Activated B cell treated with CpG ODN at 0.5 μM for 24 hours (primary cell): ENCODE data around the gene NCOA6. TPM values are rescaled to one million over a fixed set of nuclear protein-coding genes. Genes with fewer than 3 reads are reported as not detected.
A peak's percentile ranks its signal among the peaks of the same experiment; 100 is the strongest.

Experiments
- ATAC-seq: fragments of 200-7000 bp; cut with Tn5 transposase; one replicate; pipeline ENCODE4 v1.10.0; 2021; ENCODE audit warnings: low read depth, mild to moderate bottlenecking, moderate library complexity
- CTCF ChIA-PET: fragments of 350-600 bp; sonication (Branson Sonifier 250); formaldehyde crosslinking; loops from one replicate; lab custom pipeline; 2021; ENCODE audit warnings: antibody characterized with exemption; lab: Charles Lee
- POLR2A ChIA-PET: fragments of 350-600 bp; sonication (Branson Sonifier 250); formaldehyde crosslinking; loops from one replicate; lab custom pipeline; 2021; ENCODE audit warnings: antibody characterized with exemption; lab: Charles Lee
- DNase-seq: peaks from one replicate; pipeline ENCODE4 v3.0.0; 2022
- H3K27ac Mint-ChIP-seq: one replicate; pipeline ENCODE4 v1.8.0; 2020; ENCODE audit warnings: mixed read lengths
- H3K27me3 Mint-ChIP-seq: one replicate; pipeline ENCODE4 v1.8.0; 2021; ENCODE audit warnings: mixed read lengths
- H3K36me3 Mint-ChIP-seq: one replicate; pipeline ENCODE4 v1.8.0; 2021; ENCODE audit warnings: low read depth, mixed read lengths
- H3K4me1 Mint-ChIP-seq: one replicate; pipeline ENCODE4 v1.8.0; 2021; ENCODE audit warnings: mixed read lengths
- H3K4me3 Mint-ChIP-seq: one replicate; pipeline ENCODE4 v1.8.0; 2020; ENCODE audit warnings: mild to moderate bottlenecking, mixed read lengths
- H3K9me3 Mint-ChIP-seq: one replicate; pipeline ENCODE4 v1.8.0; 2020; ENCODE audit warnings: mixed read lengths
- intact Hi-C: fragments of 100-400 bp; cut with micrococcal nuclease; formaldehyde crosslinking; loops from one replicate; pipeline ENCODE4 v1.15.1; 2024
- total RNA-seq: library from RNA; stranded (reverse); gene quantifications from 2 replicates; pipeline ENCODE4 v1.2.3, GENCODE V29; 2022
- TF ChIP-seq, protein P1 (sequence below): fragments of 200-600 bp; IDR thresholded peaks from one replicate; pipeline ENCODE4 v1.8.0; 2022; ENCODE audit warnings: antibody characterized with exemption, mild to moderate bottlenecking

NCOA6 gene
- total RNA-seq, 1 donor from 2014 or later: 24.0 TPM

DNA sequence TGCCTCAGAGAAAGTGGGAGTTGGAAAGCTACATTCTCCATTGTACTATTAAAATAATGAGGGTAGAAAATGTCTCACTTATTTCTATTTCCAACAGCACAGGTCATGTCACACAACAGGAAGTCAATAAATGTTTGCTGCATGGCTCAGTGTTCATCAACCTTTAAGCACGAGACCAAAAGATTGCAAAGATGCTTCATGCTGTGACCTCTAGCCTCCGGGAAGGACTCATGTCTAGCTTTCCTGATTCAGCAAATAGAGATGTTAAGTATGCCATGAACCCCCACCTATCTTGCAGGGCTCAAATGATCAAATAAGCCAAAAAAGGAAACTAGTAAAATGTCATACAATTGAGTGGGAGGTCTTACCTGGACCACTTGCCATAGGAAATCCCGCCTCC is 57.4 kb downstream of the NCOA6 start:
- H3K9me3 Mint-ChIP-seq: no peaks in the 10 kb centered on the region
- CTCF ChIA-PET: interaction anchor here (2.4 to 4.8 kb wide), 3 partner anchors 11 to 455 kb away, joined by 12 to 95 read pairs (median 30); no protein-coding TSS in a partner anchor
- DNase-seq: no peak
- TF ChIP-seq, protein P1, sequence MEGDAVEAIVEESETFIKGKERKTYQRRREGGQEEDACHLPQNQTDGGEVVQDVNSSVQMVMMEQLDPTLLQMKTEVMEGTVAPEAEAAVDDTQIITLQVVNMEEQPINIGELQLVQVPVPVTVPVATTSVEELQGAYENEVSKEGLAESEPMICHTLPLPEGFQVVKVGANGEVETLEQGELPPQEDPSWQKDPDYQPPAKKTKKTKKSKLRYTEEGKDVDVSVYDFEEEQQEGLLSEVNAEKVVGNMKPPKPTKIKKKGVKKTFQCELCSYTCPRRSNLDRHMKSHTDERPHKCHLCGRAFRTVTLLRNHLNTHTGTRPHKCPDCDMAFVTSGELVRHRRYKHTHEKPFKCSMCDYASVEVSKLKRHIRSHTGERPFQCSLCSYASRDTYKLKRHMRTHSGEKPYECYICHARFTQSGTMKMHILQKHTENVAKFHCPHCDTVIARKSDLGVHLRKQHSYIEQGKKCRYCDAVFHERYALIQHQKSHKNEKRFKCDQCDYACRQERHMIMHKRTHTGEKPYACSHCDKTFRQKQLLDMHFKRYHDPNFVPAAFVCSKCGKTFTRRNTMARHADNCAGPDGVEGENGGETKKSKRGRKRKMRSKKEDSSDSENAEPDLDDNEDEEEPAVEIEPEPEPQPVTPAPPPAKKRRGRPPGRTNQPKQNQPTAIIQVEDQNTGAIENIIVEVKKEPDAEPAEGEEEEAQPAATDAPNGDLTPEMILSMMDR: no peak
- H3K27me3 Mint-ChIP-seq: no peaks in the 10 kb centered on the region
- H3K27ac Mint-ChIP-seq: no peak overlapping the region
- intact Hi-C loops: no loop called here
- ATAC-seq: no peak
- POLR2A ChIA-PET: no interaction called here
- H3K4me1 Mint-ChIP-seq: no peaks in the 10 kb centered on the region
- no peak overlapping the region for H3K4me3 Mint-ChIP-seq
- peaks cover 61% of the 10 kb centered on the region for H3K36me3 Mint-ChIP-seq

DNA sequence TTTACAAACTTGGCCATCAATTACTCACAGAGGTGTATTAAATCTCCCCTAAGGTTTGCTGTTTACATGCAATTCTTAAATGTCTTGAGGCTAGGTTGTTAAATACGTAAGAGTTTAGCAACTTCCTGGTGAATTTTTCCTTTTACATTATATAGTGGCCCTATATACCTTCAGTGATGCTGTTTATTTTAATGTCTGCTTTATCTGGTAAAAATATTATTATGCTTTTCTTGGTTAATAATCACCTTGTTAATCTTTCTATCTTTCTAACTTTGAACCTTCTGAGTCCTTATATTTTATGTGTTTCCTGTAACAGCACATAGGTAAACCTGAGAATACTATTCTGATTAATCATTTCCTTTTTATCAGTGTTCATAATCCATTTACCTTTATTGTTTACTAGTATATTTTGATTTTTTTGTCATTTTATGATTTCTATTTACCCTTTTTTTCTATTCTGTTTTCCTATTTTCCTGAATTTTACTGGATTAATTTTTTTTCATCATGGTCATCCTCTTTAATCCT is 63.4 kb downstream of the NCOA6 start:
- intact Hi-C loops: no loop called here
- DNase-seq: no peak
- peaks cover 79% of the 10 kb centered on the region for H3K36me3 Mint-ChIP-seq
- CTCF ChIA-PET: interaction anchor here (0.5 kb wide), 1 partner anchor 9 kb away, joined by 5 read pairs; no protein-coding TSS in a partner anchor
- POLR2A ChIA-PET: no interaction called here
- no peaks in the 10 kb centered on the region for H3K9me3 Mint-ChIP-seq
- no peaks in the 10 kb centered on the region for H3K4me1 Mint-ChIP-seq
- H3K27me3 Mint-ChIP-seq: no peaks in the 10 kb centered on the region
- TF ChIP-seq, protein P1: no peak
- no peak for ATAC-seq
- H3K4me3 Mint-ChIP-seq: no peak overlapping the region
- H3K27ac Mint-ChIP-seq: no peak overlapping the region

DNA sequence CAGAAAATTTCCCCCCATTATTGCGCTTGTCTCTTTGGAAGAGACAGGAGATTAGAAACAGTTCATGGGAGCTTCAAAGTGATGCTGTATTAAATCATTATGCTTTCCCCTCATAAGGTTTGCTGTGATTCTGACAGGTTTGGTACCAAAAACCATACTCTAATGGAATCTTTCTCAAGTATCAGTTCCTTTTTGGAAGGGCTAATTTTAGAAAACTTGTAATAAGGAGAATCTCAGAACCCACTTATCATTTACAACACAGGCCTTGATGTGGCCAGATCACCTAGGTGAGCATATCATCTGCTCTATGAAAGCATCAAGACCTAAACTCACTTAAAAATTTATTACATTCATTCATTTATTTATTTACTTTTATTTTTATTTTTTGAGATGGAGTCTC is 70.1 kb downstream of the NCOA6 start:
- no peak for DNase-seq
- POLR2A ChIA-PET: no interaction called here
- ATAC-seq: peak; percentile 25
- TF ChIP-seq, protein P1: no peak
- intact Hi-C loops: no loop called here
- Mint-ChIP-seq H3K27me3 (no peaks in the 10 kb centered on the region), H3K36me3 (peaks cover 68% of the 10 kb centered on the region), H3K4me1 (peaks cover 2% of the 10 kb centered on the region), H3K4me3 (no peak overlapping the region), H3K27ac (no peak overlapping the region), H3K9me3 (no peaks in the 10 kb centered on the region)
- CTCF ChIA-PET: interaction anchor here (1.5 to 3.0 kb wide), 2 partner anchors 14 to 443 kb away, joined by 3 to 7 read pairs; no protein-coding TSS in a partner anchor

DNA sequence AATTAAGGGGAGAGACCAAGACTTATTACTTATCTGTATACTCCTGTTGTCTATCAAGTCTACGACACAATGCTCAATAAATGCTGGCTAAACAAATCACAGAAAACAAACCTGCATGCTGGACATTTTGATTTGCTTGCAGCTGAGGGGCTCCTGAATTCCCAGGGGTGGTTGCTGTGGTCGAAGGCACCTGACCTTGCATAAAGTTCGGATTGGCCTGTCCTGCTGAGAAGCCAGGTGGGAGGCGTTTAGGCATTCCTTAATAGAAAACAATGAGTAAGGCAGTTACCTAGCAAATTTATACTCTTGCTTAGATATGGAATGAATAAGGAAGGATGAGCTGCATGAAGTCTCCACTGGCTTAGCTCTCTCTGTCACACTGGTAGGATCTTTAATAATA is 70.8 kb downstream of the NCOA6 start:
- peaks cover 70% of the 10 kb centered on the region for H3K36me3 Mint-ChIP-seq

DNA sequence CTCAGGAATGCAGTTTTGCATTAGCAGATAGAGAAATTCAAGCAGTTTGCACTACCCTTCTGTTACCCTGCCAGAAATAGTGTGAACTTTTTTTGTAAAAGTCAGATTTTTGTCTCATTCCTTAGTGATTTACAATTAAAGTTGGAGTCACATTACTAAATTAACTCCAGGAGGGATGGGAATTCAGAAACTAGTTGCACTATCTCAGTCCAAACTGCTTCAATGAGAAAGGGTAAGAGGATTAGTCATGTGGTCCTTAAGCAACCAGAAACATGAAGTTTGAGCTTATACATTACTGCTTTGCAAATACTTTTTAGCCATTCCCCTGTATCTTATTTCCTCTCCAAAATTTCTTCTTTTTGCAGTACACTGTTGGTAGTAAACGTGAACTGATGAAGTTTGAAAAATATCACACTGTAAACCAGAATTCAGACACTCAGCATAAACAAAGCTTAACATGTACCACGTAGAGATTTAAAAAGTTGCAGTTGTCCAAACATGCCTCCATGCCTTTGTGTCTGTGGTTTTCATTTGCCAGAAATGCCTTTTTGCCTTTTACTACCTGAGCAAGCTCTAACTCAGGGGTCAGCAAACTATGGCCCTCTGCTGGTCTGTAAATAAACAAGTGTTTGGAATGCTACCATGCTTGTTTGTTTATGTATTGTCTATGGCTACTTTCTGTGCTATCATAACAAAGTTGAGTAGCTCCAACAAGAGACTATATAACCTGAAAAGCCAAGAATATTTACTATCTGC is 71.6 kb downstream of the NCOA6 start:
- CTCF ChIA-PET: interaction anchor here (1.3 to 3.0 kb wide), 2 partner anchors 13 to 16 kb away, joined by 4 to 7 read pairs; no protein-coding TSS in a partner anchor
- POLR2A ChIA-PET: no interaction called here
- TF ChIP-seq, protein P1: no peak
- Mint-ChIP-seq H3K27me3 (no peaks in the 10 kb centered on the region), H3K4me1 (peaks cover 2% of the 10 kb centered on the region), H3K9me3 (no peaks in the 10 kb centered on the region), H3K36me3 (peaks cover 72% of the 10 kb centered on the region), H3K4me3 (no peak overlapping the region), H3K27ac (no peak overlapping the region)
- DNase-seq: no peak
- intact Hi-C loops: no loop called here
- no peak for ATAC-seq

More for the DNA sequence above, 70.8 kb downstream of the NCOA6 start:
- POLR2A ChIA-PET: no interaction called here
- peaks cover 2% of the 10 kb centered on the region for H3K4me1 Mint-ChIP-seq
- DNase-seq (no peak), ATAC-seq (no peak)
- TF ChIP-seq, protein P1: no peak
- no peaks in the 10 kb centered on the region for H3K27me3 Mint-ChIP-seq
- CTCF ChIA-PET: interaction anchor here (1.3 to 3.0 kb wide), 2 partner anchors 12 to 15 kb away, joined by 4 to 7 read pairs; no protein-coding TSS in a partner anchor
- intact Hi-C loops: no loop called here
- no peaks in the 10 kb centered on the region for H3K9me3 Mint-ChIP-seq
- no peak overlapping the region for H3K4me3 Mint-ChIP-seq
- H3K27ac Mint-ChIP-seq: no peak overlapping the region
